T-helper 1 cell treated with Interleukin-12 subunit alpha and Interleukin-12 subunit beta and Interleukin-4 antibody, amounts not matched to agents 30 μg/mL and 1 μg/mL, for 36 hours (primary cell): Measurements from ENCODE around the gene OTOG.

Experiments used
- H3K27ac Mint-ChIP-seq: one replicate; pipeline ENCODE4 v1.8.0; 2021; ENCODE audit warnings: mild to moderate bottlenecking, mixed read lengths
- H3K27me3 Mint-ChIP-seq: one replicate; pipeline ENCODE4 v1.8.0; 2021; ENCODE audit warnings: low read depth, mixed read lengths
- H3K36me3 Mint-ChIP-seq: one replicate; pipeline ENCODE4 v1.8.0; 2021; ENCODE audit warnings: low read depth, mixed read lengths
- H3K4me1 Mint-ChIP-seq: one replicate; pipeline ENCODE4 v1.8.0; 2021; ENCODE audit warnings: low read depth, mixed read lengths
- H3K4me3 Mint-ChIP-seq: one replicate; pipeline ENCODE4 v1.8.0; 2021; ENCODE audit warnings: mild to moderate bottlenecking, moderate library complexity, mixed read lengths
- H3K9me3 Mint-ChIP-seq: one replicate; pipeline ENCODE4 v1.8.0; 2021; ENCODE audit warnings: mixed read lengths

The OTOG gene

GRCh38 chr11:17540807-17541206 is 6.3 kb upstream of the OTOG start:
- no peak overlapping the region for H3K27ac Mint-ChIP-seq
- peaks cover 3% of the 10 kb centered on the region for H3K4me1 Mint-ChIP-seq
- H3K9me3 Mint-ChIP-seq, result no peaks in the 10 kb centered on the region
- H3K27me3 Mint-ChIP-seq, result peaks cover 33% of the 10 kb centered on the region
- H3K36me3 Mint-ChIP-seq, result no peaks in the 10 kb centered on the region
- no peak overlapping the region for H3K4me3 Mint-ChIP-seq

DNA sequence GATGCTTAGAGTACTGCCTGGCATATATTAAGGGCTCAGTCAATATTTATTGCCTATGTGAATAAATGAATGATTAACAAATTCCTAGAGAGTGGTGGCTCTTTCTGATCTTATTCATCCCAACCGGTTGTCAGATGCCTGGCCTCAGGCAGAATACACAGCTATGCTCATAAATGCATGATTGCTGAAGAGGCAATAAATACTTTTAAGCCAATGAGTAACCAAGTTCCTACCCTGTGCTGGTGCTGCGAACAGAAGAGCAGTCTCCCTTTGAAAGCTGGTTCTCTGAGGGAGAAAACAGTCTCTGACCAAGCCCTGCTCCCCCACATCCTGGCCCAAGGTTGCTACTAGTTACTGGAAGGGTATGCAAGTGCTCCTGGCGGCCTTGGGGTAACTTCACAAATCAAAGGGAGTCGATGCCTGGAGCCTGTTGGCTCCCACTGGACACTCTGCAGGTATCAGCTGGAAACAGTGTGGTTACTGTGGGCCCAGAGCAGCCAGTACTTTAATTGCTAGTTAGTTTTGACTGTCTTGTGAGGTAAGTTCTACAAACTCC is 5.7 kb upstream of the OTOG start:
- Mint-ChIP-seq H3K4me3 (no peak overlapping the region), H3K27ac (no peak overlapping the region), H3K27me3 (peaks cover 38% of the 10 kb centered on the region), H3K9me3 (no peaks in the 10 kb centered on the region), H3K4me1 (peaks cover 3% of the 10 kb centered on the region), H3K36me3 (no peaks in the 10 kb centered on the region)

- H3K9me3 Mint-ChIP-seq, result no peaks in the 10 kb centered on the region
- no peaks in the 10 kb centered on the region for H3K36me3 Mint-ChIP-seq
- H3K27ac Mint-ChIP-seq, result no peak overlapping the region
- no peak overlapping the region for H3K4me3 Mint-ChIP-seq
- H3K4me1 Mint-ChIP-seq, result peaks cover 3% of the 10 kb centered on the region
- H3K27me3 Mint-ChIP-seq, result peaks cover 41% of the 10 kb centered on the region
These were observed 4.8 kb upstream of the OTOG start for GRCh38 chr11:17542249-17542648.

DNA sequence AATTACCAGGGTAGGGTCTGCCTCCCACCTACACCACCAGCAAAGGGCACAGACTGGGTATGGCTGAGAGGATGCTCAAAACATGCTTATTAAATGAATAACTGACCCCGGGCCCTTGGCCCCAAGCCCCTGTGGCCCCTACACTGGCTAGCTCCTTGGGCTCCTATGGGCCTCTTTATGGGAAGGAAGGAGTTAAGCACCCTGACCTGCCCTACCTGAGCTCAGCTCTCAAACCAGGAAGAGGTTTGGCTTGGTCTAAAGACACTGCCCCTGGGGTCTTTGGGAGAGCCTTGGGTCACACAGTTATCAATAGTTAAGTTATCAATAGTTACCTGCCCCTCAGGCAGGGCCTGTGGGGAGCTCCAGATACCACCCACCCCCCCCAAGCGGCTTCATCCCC is 4.0 kb upstream of the OTOG start:
- Mint-ChIP-seq H3K36me3 (no peaks in the 10 kb centered on the region), H3K27ac (no peak overlapping the region), H3K4me3 (no peak overlapping the region), H3K4me1 (peaks cover 4% of the 10 kb centered on the region), H3K27me3 (peaks cover 45% of the 10 kb centered on the region), H3K9me3 (no peaks in the 10 kb centered on the region)

DNA sequence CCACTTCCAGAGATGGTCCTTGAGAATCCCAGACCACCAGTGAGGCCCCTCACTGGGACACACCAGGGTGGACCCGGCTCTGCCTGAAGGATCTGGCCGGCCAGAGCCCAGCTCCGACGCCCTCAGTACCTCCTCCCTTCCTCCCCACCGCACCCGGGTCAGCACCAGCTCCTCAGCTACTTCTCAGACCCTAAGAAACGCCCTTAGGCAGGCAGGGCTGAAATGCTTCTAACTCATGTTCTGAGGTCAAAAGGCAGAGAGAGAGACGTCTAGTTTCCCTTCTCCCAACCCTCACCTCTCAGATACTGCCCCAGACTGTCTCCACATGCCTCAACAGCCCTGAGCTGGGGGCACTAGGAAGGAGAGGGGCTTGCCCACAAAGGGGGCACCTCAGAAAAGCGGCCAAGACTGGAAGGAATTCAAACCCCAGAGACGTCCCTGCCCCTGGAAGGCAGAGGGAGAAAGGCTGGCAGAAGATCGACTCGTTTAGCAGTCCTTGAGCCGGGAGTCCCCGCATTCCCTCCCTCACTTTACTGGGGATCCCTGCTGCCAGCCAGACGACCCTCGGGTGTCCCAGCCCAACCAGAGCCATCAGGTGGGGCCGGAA is 3.4 kb upstream of the OTOG start:
- Mint-ChIP-seq H3K36me3 (no peaks in the 10 kb centered on the region), H3K4me3 (no peak overlapping the region), H3K9me3 (no peaks in the 10 kb centered on the region), H3K27me3 (peaks cover 45% of the 10 kb centered on the region), H3K27ac (no peak overlapping the region), H3K4me1 (peaks cover 4% of the 10 kb centered on the region)

GRCh38 chr11:17544181-17544622 is 2.9 kb upstream of the OTOG start, which contains the start of gene USH1C:
Gene USH1C, minus strand, starts transcription at chr11:17544416. Its CDS starts 109 bp downstream, at chr11:17544307.
- Mint-ChIP-seq H3K27me3 (peaks cover 41% of the 10 kb centered on the region), H3K9me3 (no peaks in the 10 kb centered on the region), H3K27ac (no peak within 1 kb of the TSS), H3K36me3 (no peaks in the 10 kb centered on the region), H3K4me3 (no peak within 1 kb of the TSS), H3K4me1 (peaks cover 4% of the 10 kb centered on the region)

DNA sequence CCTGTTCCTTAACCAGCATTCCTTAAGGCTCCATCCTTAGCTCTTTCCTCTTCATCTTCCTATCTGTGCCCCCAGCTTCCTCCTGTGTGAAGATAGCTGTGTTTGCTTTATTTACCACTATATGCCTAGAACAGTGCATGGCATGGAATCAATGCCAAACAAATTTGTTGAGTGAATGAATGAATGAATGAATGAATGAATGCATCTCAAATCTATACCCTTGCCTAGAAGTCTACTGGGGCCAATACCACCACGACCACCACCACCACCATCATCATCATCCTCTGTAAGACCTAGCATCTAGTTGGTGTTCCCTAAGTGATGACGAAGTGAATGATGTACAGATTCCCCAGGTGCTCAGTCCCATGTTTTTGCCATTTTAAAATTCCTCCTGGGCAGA is 819 bp upstream of the OTOG start:
- no peak overlapping the region for H3K27ac Mint-ChIP-seq
- no peaks in the 10 kb centered on the region for H3K36me3 Mint-ChIP-seq
- H3K9me3 Mint-ChIP-seq, result no peaks in the 10 kb centered on the region
- peaks cover 4% of the 10 kb centered on the region for H3K4me1 Mint-ChIP-seq
- H3K27me3 Mint-ChIP-seq, result peaks cover 36% of the 10 kb centered on the region
- H3K4me3 Mint-ChIP-seq, result no peak overlapping the region

DNA sequence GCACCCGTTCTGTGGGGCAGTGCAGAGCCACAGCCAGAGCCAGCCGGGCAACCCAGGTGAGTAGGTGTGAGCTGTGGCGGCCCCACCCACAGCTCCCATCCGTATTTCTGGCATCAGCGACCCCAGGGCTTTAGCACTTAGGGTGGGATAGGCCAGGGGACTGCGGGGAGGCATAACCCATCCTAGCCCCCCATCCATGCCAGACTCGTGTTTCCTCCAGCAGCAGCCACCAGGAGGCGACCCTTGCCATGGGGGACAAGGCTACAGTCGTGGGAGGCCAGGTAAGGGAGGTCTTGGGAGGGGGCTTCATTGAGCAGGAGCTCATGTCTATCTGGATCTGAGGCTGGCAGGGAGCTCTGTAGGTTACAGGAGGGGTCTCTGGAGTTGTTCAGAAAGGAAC is 873 bp downstream of the OTOG start:
- no peaks in the 10 kb centered on the region for H3K36me3 Mint-ChIP-seq
- H3K27me3 Mint-ChIP-seq, result peaks cover 26% of the 10 kb centered on the region
- no peak overlapping the region for H3K27ac Mint-ChIP-seq
- no peak overlapping the region for H3K4me3 Mint-ChIP-seq
- no peaks in the 10 kb centered on the region for H3K9me3 Mint-ChIP-seq
- H3K4me1 Mint-ChIP-seq, result peaks cover 4% of the 10 kb centered on the region

DNA sequence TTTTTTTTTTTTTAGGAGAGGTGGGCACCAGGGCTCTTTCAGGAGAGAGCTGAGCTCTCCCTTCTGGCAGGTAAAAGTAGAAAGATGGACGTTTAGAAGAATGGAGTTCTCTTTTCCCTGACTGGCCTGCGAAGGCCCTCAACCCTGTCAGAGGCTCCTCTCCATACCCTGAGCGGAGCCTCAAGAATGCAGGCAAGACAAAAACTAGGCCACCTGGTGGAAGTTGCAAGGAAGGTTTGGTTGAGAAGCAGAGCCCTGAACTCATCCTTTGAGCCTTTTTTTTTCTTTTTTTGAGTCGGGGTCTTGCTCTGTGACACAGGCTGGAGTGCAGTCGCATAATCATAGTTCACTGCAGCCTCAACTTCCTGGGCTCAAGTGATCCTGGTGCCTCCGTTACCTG is 1.4 kb downstream of the OTOG start:
- Mint-ChIP-seq H3K4me3 (no peak overlapping the region), H3K27me3 (peaks cover 26% of the 10 kb centered on the region), H3K27ac (no peak overlapping the region), H3K9me3 (no peaks in the 10 kb centered on the region), H3K4me1 (peaks cover 4% of the 10 kb centered on the region), H3K36me3 (no peaks in the 10 kb centered on the region)

DNA sequence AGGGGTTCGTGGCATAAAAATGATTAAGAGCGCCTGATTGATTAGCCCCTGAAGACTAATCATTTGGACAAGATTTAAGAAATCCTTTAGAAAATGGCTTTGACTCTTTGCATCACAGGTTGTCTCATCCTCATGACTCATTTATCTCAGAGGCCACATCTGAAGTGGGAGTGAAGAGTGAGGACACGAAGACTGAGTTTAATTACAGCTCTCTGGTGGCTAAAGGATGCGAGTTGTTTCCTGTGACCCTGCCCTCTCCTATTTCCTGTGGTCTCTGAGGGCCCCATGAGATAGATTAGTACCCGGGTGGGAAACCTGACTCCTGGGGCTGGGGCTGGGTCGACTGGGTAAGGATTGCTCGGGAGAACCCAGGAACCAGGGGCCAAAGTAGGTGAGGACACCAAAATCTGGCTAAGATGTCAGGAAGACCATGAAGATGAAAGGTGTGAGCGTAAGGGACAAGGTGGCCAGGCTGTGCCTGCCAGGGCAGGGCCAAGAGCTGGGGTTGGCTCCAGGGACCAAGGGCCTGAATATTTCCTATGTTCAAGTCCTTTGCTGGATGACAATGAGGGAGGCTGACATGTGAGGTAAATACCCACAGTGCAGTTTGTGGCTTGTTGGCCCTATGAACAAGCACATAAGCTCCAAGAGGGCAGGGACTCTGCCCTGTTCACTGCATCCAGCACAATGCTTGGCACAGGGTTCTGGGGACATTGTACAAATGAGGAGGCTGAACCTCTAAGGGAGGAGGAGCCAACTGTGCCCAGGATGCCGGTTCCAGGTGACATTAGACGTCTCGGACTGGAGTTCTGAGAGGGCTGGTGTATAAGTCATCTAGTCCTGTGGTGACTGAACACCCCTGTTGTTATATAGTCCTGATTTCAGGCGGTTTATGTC is 3.6 kb downstream of the OTOG start:
- Mint-ChIP-seq H3K36me3 (no peaks in the 10 kb centered on the region), H3K27me3 (peaks cover 18% of the 10 kb centered on the region), H3K4me1 (peaks cover 1% of the 10 kb centered on the region), H3K4me3 (no peak overlapping the region), H3K27ac (no peak overlapping the region), H3K9me3 (no peaks in the 10 kb centered on the region)

GRCh38 chr11:17551347-17552040 is 4.4 kb downstream of the OTOG start:
- H3K4me1 Mint-ChIP-seq, result peaks cover 1% of the 10 kb centered on the region
- H3K36me3 Mint-ChIP-seq, result no peaks in the 10 kb centered on the region
- H3K4me3 Mint-ChIP-seq, result no peak overlapping the region
- no peak overlapping the region for H3K27ac Mint-ChIP-seq
- peaks cover 12% of the 10 kb centered on the region for H3K27me3 Mint-ChIP-seq
- H3K9me3 Mint-ChIP-seq, result no peaks in the 10 kb centered on the region

GRCh38 chr11:17552041-17552355 is 4.9 kb downstream of the OTOG start:
- Mint-ChIP-seq H3K9me3 (no peaks in the 10 kb centered on the region), H3K4me1 (peaks cover 1% of the 10 kb centered on the region), H3K4me3 (no peak overlapping the region), H3K27ac (no peak overlapping the region), H3K36me3 (no peaks in the 10 kb centered on the region), H3K27me3 (peaks cover 7% of the 10 kb centered on the region)

- Mint-ChIP-seq H3K27ac (no peak overlapping the region), H3K36me3 (no peaks in the 10 kb centered on the region), H3K27me3 (peaks cover under 1% of the 10 kb centered on the region), H3K4me1 (no peaks in the 10 kb centered on the region), H3K9me3 (no peaks in the 10 kb centered on the region), H3K4me3 (no peak overlapping the region)
These were observed 5.6 kb downstream of the OTOG start for GRCh38 chr11:17552392-17553248.

DNA sequence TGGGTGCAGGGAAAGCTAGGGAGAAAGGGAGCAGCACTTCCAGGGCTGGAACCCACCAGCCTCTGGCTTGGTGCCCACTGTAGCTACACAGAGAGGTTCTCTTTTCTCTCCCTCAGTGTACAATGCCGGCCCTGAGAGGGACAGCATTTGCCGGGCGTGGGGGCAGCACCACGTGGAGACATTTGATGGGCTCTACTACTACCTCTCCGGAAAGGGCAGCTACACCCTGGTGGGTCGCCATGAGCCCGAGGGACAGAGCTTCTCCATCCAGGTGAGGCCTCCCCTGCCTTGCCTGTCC is 6.1 kb downstream of the OTOG start:
- H3K27me3 Mint-ChIP-seq, result no peaks in the 10 kb centered on the region
- H3K4me1 Mint-ChIP-seq, result no peaks in the 10 kb centered on the region
- no peaks in the 10 kb centered on the region for H3K36me3 Mint-ChIP-seq
- no peak overlapping the region for H3K27ac Mint-ChIP-seq
- no peaks in the 10 kb centered on the region for H3K9me3 Mint-ChIP-seq
- no peak overlapping the region for H3K4me3 Mint-ChIP-seq
